Lung (tissue), 16 donors: ENCODE data around the gene PRR30. TPM values are rescaled to one million over a fixed set of nuclear protein-coding genes. Genes with fewer than 3 reads are reported as not detected.

Source experiments
- ATAC-seq: fragments of 200-7000 bp; cut with Tn5 transposase; one replicate; pipeline ENCODE4 v1.9.1; 2020; ENCODE audit warnings: moderate number of reproducible peaks; ENCODE audit not compliant: insufficient read depth, low FRiP score
- DNase-seq, 3 donors: peaks; one replicate each; pipeline ENCODE4 v3.0.0-alpha.2; 2013 to 2017
- H3K27ac ChIP-seq, 2 donors: one replicate each; pipeline ENCODE4 v1.5.1; 2013; ENCODE audit warnings: mild to moderate bottlenecking in 2 of 2, moderate library complexity in 2 of 2, control low read depth in 1 of 2, inconsistent platforms in 1 of 2, low read depth in 1 of 2, low read length in 1 of 2
- H3K27me3 ChIP-seq, 3 donors: one replicate each; pipeline ENCODE4 v1.5.1; 2013; ENCODE audit warnings: low read length in 2 of 3; ENCODE audit not compliant: control insufficient read depth in 3 of 3, insufficient read depth in 3 of 3
- H3K36me3 ChIP-seq, 4 donors: one replicate each; pipeline ENCODE4 v1.5.1; 2013; ENCODE audit warnings: low read length in 4 of 4, mild to moderate bottlenecking in 1 of 4, moderate library complexity in 1 of 4; ENCODE audit not compliant: control insufficient read depth in 4 of 4, insufficient read depth in 4 of 4
- H3K4me1 ChIP-seq, 5 donors: one replicate each; pipeline ENCODE4 v1.5.1; 2013; ENCODE audit warnings: low read length in 5 of 5, mild to moderate bottlenecking in 2 of 5, moderate library complexity in 1 of 5; ENCODE audit not compliant: control insufficient read depth in 5 of 5, insufficient read depth in 5 of 5
- H3K4me3 ChIP-seq: one replicate; pipeline ENCODE4 v1.5.1; 2013; ENCODE audit warnings: mild to moderate bottlenecking, control low read depth, moderate library complexity
- H3K9ac ChIP-seq, 2 donors: one replicate each; pipeline ENCODE4 v1.5.1; 2013; ENCODE audit warnings: low read length in 2 of 2, control low read depth in 1 of 2; ENCODE audit not compliant: insufficient read depth in 1 of 2
- H3K9me3 ChIP-seq, 4 donors: one replicate each; pipeline ENCODE4 v1.5.1; 2013; ENCODE audit warnings: low read length in 3 of 4, mild to moderate bottlenecking in 1 of 4, moderate library complexity in 1 of 4; ENCODE audit not compliant: control insufficient read depth in 4 of 4, insufficient read depth in 3 of 4
- WGBS, 2 donors: extraction: QIAGEN DNeasy Blood & Tissue Kit; methylation state at CpG; one replicate each; pipeline ENCODE4 v1.1.7; 2013; 5-methylcytosine and 5-hydroxymethylcytosine counted together
- long read RNA-seq, 5 donors: transcript quantifications; one replicate each; lab custom pipeline, GENCODE V29; 2026
- polyA plus RNA-seq, 2 donors: library from polyadenylated mRNA; stranded (reverse); fragments of 200-250 nt; gene quantifications; one replicate each; pipeline ENCODE4 v1.2.1, GENCODE V29; 2013
- total RNA-seq, 2 donors: library from RNA; depleted of rRNA in 1 of 2; stranded (reverse); fragments of >200 nt in 1 of 2; gene quantifications; one replicate each; pipeline ENCODE4 v1.2.1, GENCODE V29; 2014 to 2021
- TF ChIP-seq, protein P1 (sequence below): IDR thresholded peaks from 2 replicates; pipeline ENCODE4 v1.5.1; 2012; ENCODE audit warnings: mild to moderate bottlenecking; ENCODE audit errors: control extremely low read depth, extremely low read depth
- donor health status: control.
- donor health status: control.
- donor health status: Bipolar disorder and iron deficiency.
- donor health status: healthy.
- donor health status: DM: yes; HTN: yes; CAD: no.

PRR30 gene
- total RNA-seq, result not detected
- polyA plus RNA-seq, result not detected
- long read RNA-seq, donor 1, result 0 reads
- long read RNA-seq, donor 2, result 0 reads
- long read RNA-seq, donor 3, result 0 reads
- long read RNA-seq, donor 4, result 0 reads
- long read RNA-seq, donor 5, result 0 reads

DNA sequence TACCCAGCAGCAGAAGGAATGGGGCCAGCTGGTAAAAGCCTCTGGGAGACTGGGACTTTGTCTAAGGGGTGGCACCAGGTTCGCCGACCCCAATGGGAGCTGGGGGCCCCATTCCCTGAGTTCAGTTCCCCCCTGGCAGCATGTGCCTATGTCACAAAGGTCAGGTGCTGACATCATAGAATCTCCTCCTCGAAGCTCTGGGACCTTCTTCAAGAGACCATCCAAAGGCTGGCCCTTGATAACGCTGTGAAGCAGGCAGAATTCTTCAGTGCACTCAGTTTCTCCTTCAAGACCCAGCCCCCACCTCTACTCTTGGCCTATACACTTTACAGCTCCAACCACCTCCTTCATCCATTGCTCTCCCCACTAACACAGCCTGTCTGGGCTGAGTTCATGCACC is at the start of gene PRR30:
TSS of gene PRR30 (minus strand) at position 101 of the 400 bp plus-strand sequence. CDS start 1,081 bp downstream, outside the sequence.
- peaks cover 0 to 2% (median 0%) of the 10 kb centered on the region in 3 donors for H3K27me3 ChIP-seq
- H3K9ac ChIP-seq, result no peak within 1 kb of the TSS
- no peak within 1 kb of the TSS for H3K4me3 ChIP-seq
- TF ChIP-seq, protein P1, sequence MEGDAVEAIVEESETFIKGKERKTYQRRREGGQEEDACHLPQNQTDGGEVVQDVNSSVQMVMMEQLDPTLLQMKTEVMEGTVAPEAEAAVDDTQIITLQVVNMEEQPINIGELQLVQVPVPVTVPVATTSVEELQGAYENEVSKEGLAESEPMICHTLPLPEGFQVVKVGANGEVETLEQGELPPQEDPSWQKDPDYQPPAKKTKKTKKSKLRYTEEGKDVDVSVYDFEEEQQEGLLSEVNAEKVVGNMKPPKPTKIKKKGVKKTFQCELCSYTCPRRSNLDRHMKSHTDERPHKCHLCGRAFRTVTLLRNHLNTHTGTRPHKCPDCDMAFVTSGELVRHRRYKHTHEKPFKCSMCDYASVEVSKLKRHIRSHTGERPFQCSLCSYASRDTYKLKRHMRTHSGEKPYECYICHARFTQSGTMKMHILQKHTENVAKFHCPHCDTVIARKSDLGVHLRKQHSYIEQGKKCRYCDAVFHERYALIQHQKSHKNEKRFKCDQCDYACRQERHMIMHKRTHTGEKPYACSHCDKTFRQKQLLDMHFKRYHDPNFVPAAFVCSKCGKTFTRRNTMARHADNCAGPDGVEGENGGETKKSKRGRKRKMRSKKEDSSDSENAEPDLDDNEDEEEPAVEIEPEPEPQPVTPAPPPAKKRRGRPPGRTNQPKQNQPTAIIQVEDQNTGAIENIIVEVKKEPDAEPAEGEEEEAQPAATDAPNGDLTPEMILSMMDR, result no peak
- DNase-seq (no peak), ATAC-seq (no peak)
- WGBS, 2 donors, result 75 to 79% methylated on average over 4 of the region's 4 CpGs
- H3K9me3 ChIP-seq, result no peaks in the 10 kb centered on the region
- no peaks in the 10 kb centered on the region for H3K36me3 ChIP-seq
- H3K4me1 ChIP-seq, result no peaks in the 10 kb centered on the region
- no peak within 1 kb of the TSS for H3K27ac ChIP-seq

DNA sequence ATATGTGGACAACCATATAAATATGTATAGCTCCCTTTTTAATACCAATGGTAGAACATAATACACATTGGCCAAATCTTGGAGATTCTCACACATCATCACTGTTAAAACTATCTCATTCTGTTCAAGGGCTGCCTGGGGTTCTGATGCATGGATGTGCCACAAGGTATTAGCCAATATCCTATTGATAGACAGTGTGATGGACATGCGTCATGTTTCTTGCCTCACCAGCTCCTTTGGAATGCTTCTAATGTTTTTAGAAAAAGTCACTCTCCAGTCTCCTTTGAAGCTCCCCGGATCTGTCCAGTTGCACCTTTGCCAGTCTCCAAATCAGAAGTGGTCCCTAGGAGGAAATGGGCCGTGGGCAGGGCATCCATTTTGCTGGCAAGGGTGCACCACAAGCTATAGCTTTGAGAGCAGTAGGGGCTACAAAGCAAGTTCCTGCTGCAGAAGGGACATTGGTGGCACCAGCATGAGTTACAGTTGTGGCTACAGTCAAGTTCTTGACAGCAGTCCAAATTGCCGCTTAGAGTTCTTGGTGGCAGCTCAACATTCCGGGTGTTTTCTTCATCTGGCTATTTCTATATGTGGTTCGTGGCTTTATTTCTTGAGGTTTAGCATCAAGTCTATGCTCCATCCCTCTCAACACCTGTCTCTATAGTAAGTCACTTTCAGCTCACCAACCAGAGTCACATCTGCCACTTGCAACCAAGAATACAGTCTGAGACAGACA is 47.6 kb upstream of the PRR30 start:
- Histone ChIP-seq H3K36me3 (no peaks in the 10 kb centered on the region), H3K9ac (no peak overlapping the region), H3K4me1 (peaks cover 0 to 7% (median 2%) of the 10 kb centered on the region in 5 donors), H3K27me3 (peaks cover 0 to 2% (median 2%) of the 10 kb centered on the region in 3 donors), H3K4me3 (no peak overlapping the region), H3K9me3 (no peaks in the 10 kb centered on the region), H3K27ac (no peak overlapping the region)
- WGBS, 2 donors, result 71% methylated on average over 6 of the region's 6 CpGs
- ATAC-seq (no peak), DNase-seq (no peak)
- TF ChIP-seq, protein P1, result no peak

DNA sequence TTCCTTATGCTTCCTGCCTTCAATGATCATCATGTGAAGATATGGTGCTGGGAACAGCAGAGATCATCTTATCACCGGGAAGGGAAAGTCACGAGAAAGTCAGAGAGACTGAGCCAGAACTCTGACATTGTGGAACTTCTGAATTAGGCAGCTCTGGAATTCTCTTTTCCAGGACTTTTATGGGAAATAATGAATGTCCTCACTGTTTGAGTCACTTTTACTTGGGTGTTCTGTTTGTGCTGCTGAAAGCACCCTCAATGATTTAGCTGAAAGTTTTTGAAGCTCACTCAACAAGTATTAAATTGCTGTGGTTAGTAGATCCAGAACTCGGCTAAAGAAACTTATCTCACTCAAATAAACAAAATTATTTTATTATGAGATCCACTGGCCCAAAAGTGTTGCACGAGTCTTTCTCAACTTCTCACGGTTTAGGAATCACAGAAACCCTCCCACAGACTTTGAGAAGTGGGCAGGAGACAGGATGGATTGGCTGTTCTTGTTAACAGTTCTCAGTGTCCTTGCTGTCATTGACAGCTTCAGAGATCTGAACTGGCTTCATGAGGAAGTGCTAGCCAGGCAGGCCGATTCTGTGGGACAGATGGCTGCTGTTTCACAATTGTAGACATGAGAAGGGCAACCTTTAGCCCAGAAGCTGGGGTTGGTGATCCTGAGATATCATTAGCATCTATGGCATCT is 46.3 kb upstream of the PRR30 start:
- WGBS, 2 donors, result 26 to 38% methylated on average over 6 of the region's 6 CpGs
- TF ChIP-seq, protein P1, result no peak
- peak in 2 of 3 donors; percentile 21 to 38 for DNase-seq
- H3K27ac ChIP-seq, result peak overlapping the region in 1 of 2 donors; percentile 0
- H3K4me1 ChIP-seq, result peaks cover 0 to 7% (median 2%) of the 10 kb centered on the region in 5 donors
- H3K4me3 ChIP-seq, result no peak overlapping the region
- peak; percentile 65 for ATAC-seq
- no peaks in the 10 kb centered on the region for H3K36me3 ChIP-seq
- no peak overlapping the region for H3K9ac ChIP-seq
- H3K27me3 ChIP-seq, result peaks cover 0 to 2% (median 0%) of the 10 kb centered on the region in 3 donors
- H3K9me3 ChIP-seq, result no peaks in the 10 kb centered on the region
